Body of pancreas (tissue), 4 donors: Measurements from ENCODE around the gene FCGR2B.
"Not testable (repeated sequence)": the region's sequence is repeated elsewhere in the genome, so short reads cannot be mapped to it uniquely, and the experiment has no call there.

Source experiments
- CTCF ChIP-seq, 7 experiments: fragments of 450-650 bp in 4 of 7; fragments of 200-600 bp in 3 of 7; sonication (generic) in 3 of 7; IDR thresholded peaks; one replicate each; pipeline ENCODE4 v1.5.1; 2016 to 2019; ENCODE audit warnings: antibody characterized with exemption in 7 of 7
- POLR2A ChIP-seq, 3 donors: fragments of 450-650 bp; IDR thresholded peaks; one replicate each; pipeline ENCODE4 v1.6.1; 2016; ENCODE audit warnings: antibody characterized with exemption in 3 of 3, mild to moderate bottlenecking in 2 of 3

GRCh38 chr1:161639203-161639602 lies 23.7 kb upstream of the FCGR2B start:
- TF ChIP-seq POLR2A, CTCF (IDR thresholded peaks at IDR 0.05): not testable (repeated sequence)
